Liver (tissue), 3 donors: Measurements from ENCODE around the gene EFR3B.

Experiments used
- CTCF ChIP-seq: fragments of 150-350 bp; IDR thresholded peaks from 2 replicates; pipeline ENCODE4 v1.5.1; 2017; ENCODE audit warnings: improper control_type of control experiment, low read depth, low read length; ENCODE audit not compliant: missing input control
- HNF4A ChIP-seq, 2 donors: conservative IDR thresholded peaks; 2 replicates each; pipeline ENCODE4 v1.6.1; 2016; ENCODE audit warnings: antibody characterized with exemption in 2 of 2, mild to moderate bottlenecking in 2 of 2
- JUND ChIP-seq, 2 donors: IDR thresholded peaks; 2 replicates each; pipeline ENCODE4 v1.6.1; 2016; ENCODE audit warnings: antibody characterized with exemption in 2 of 2
- RAD21 ChIP-seq, 2 donors: IDR thresholded peaks; 2 replicates each; pipeline ENCODE4 v1.6.1; 2016; ENCODE audit warnings: antibody characterized with exemption in 2 of 2, mild to moderate bottlenecking in 2 of 2
- RXRA ChIP-seq, 2 donors: IDR thresholded peaks; 2 replicates each; pipeline ENCODE4 v1.6.1; 2017 to 2018; ENCODE audit warnings: antibody characterized with exemption in 2 of 2, mild to moderate bottlenecking in 1 of 2
- TAF1 ChIP-seq: conservative IDR thresholded peaks from 2 replicates; pipeline ENCODE4 v1.6.1; 2016; ENCODE audit warnings: antibody characterized with exemption, mild to moderate bottlenecking
- YY1 ChIP-seq: IDR thresholded peaks from 2 replicates; pipeline ENCODE4 v1.6.1; 2016; ENCODE audit warnings: antibody characterized with exemption, mild to moderate bottlenecking
- donor health status: healthy.
- donor health status: healthy.

GRCh38 chr2:25071966-25072365, 30.1 kb downstream of the EFR3B start:
- TF ChIP-seq TAF1: no peak
- no peak for TF ChIP-seq CTCF
- no peak for TF ChIP-seq HNF4A (conservative IDR thresholded peaks at IDR 0.05)
- no peak for TF ChIP-seq YY1
- no peak for TF ChIP-seq RXRA (IDR thresholded peaks at IDR 0.05)
- no peak for TF ChIP-seq RAD21 (IDR thresholded peaks at IDR 0.05)
- TF ChIP-seq JUND (IDR thresholded peaks at IDR 0.05): no peak
